ENCODE data around the gene ERBB4. TPM values are rescaled to one million over a fixed set of nuclear protein-coding genes. Genes with fewer than 3 reads are reported as not detected.

Gene ERBB4
- total RNA-seq, 4 donors from 2014 or later, result 1.6 to 5.7 (median 3.5) TPM

GRCh38 chr2:212489719-212490346 is 48.8 kb downstream of the ERBB4 start:
- no peaks in the 10 kb centered on the region for H3K27me3 ChIP-seq
- peaks cover 0 to 7% of the 10 kb centered on the region in 2 donors for H3K4me1 ChIP-seq
- TF ChIP-seq POLR2A (IDR thresholded peaks at IDR 0.05) (no peak), CTCF (IDR thresholded peaks at IDR 0.05 in 4 of 5, conservative IDR thresholded peaks at IDR 0.05 in 1 of 5) (no peak)
- in situ Hi-C loops (cut with MboI; ENCODE audit: low sequenced_read_pairs in 4 of 4) (no loop called here), intact Hi-C loops (cut with DNase I; ENCODE audit: low total_unique reads) (no loop called here)
- H3K4me3 ChIP-seq, result no peak overlapping the region
- DNase-seq, result no peak
- H3K36me3 ChIP-seq, result no peaks in the 10 kb centered on the region
- H3K27ac ChIP-seq, result no peak overlapping the region
- H3K9me3 ChIP-seq, result no peaks in the 10 kb centered on the region
- no peak for ATAC-seq

- H3K4me3 ChIP-seq, result no peak overlapping the region
- no peak overlapping the region for H3K27ac ChIP-seq
- in situ Hi-C loops (cut with MboI; ENCODE audit: low sequenced_read_pairs in 4 of 4) (no loop called here), intact Hi-C loops (cut with DNase I; ENCODE audit: low total_unique reads) (no loop called here)
- DNase-seq (no peak), ATAC-seq (no peak)
- no peaks in the 10 kb centered on the region for H3K36me3 ChIP-seq
- no peaks in the 10 kb centered on the region for H3K9me3 ChIP-seq
- no peaks in the 10 kb centered on the region for H3K27me3 ChIP-seq
- H3K4me1 ChIP-seq, result peaks cover 0 to 7% of the 10 kb centered on the region in 2 donors
- no peak for TF ChIP-seq POLR2A (IDR thresholded peaks at IDR 0.05)
- TF ChIP-seq CTCF (IDR thresholded peaks at IDR 0.05 in 4 of 5, conservative IDR thresholded peaks at IDR 0.05 in 1 of 5), result no peak
These were observed 50.0 kb downstream of the ERBB4 start for GRCh38 chr2:212488611-212489010.

DNA sequence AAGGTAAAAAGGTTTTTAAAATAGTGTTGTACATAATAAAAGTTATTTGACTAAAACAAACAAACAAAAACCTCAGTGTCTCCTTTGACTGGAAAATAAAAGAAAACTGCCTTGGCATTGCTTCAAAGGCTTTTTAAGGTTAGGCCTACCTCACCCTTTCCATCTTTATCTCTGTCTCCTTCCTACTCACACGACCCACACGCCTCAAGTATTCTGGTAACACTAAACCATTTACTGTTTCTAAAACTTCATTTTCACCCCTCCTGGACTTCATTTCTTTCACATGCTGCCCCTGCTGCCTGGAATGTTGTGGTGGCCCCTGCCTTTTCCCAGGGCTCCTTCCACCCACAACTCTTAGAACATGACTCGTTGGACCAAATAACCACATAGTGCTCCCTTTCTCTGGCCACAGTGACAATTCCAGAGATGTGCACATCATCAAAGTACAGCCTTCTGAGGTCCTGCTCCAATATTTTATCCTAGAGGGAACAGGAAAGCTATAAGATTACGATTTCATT is 54.0 kb downstream of the ERBB4 start:
- DNase-seq (no peak), ATAC-seq (no peak)
- H3K27ac ChIP-seq, result no peak overlapping the region
- no peaks in the 10 kb centered on the region for H3K27me3 ChIP-seq
- no peaks in the 10 kb centered on the region for H3K36me3 ChIP-seq
- H3K9me3 ChIP-seq, result no peaks in the 10 kb centered on the region
- H3K4me3 ChIP-seq, result no peak overlapping the region
- in situ Hi-C loops (cut with MboI; ENCODE audit: low sequenced_read_pairs in 4 of 4) (no loop called here), intact Hi-C loops (cut with DNase I; ENCODE audit: low total_unique reads) (no loop called here)
- H3K4me1 ChIP-seq, result peaks cover 0 to 7% of the 10 kb centered on the region in 2 donors
- no peak for TF ChIP-seq POLR2A (IDR thresholded peaks at IDR 0.05)
- TF ChIP-seq CTCF (IDR thresholded peaks at IDR 0.05 in 4 of 5, conservative IDR thresholded peaks at IDR 0.05 in 1 of 5), result no peak

GRCh38 chr2:212480447-212480846 is 58.2 kb downstream of the ERBB4 start:
- in situ Hi-C loops (cut with MboI; ENCODE audit: low sequenced_read_pairs in 4 of 4), result no loop called here
- no peak for TF ChIP-seq POLR2A (IDR thresholded peaks at IDR 0.05)
- no peak for TF ChIP-seq CTCF (IDR thresholded peaks at IDR 0.05 in 4 of 5, conservative IDR thresholded peaks at IDR 0.05 in 1 of 5)
- no peak for DNase-seq
- no peak for ATAC-seq
- intact Hi-C loops (cut with DNase I; ENCODE audit: low total_unique reads), result no loop called here
- Histone ChIP-seq H3K4me3 (no peak overlapping the region), H3K4me1 (no peaks in the 10 kb centered on the region), H3K27me3 (no peaks in the 10 kb centered on the region), H3K36me3 (no peaks in the 10 kb centered on the region), H3K27ac (no peak overlapping the region), H3K9me3 (no peaks in the 10 kb centered on the region)

- intact Hi-C loops (cut with DNase I; ENCODE audit: low total_unique reads), result no loop called here
- in situ Hi-C loops (cut with MboI; ENCODE audit: low sequenced_read_pairs in 4 of 4), result no loop called here
These were observed 61.0 kb downstream of the ERBB4 start for GRCh38 chr2:212477571-212477970.

More at GRCh38 chr2:212477571-212477970, 61.0 kb downstream of the ERBB4 start:
- no peak overlapping the region for H3K27ac ChIP-seq
- TF ChIP-seq CTCF (IDR thresholded peaks at IDR 0.05 in 4 of 5, conservative IDR thresholded peaks at IDR 0.05 in 1 of 5), result no peak
- TF ChIP-seq POLR2A (IDR thresholded peaks at IDR 0.05), result no peak
- no peaks in the 10 kb centered on the region for H3K9me3 ChIP-seq
- H3K36me3 ChIP-seq, result no peaks in the 10 kb centered on the region
- no peaks in the 10 kb centered on the region for H3K27me3 ChIP-seq
- H3K4me1 ChIP-seq, result no peaks in the 10 kb centered on the region
- no peak for DNase-seq
- no peak overlapping the region for H3K4me3 ChIP-seq
- ATAC-seq, result no peak

Measured in gastrocnemius medialis (tissue), 4 donors.